NCI-H2081 treated with DMSO at 0.1 percent for 48 hours (cell line): ENCODE measurements around the gene MATN3.
A peak's percentile ranks its signal among the peaks of the same experiment; 100 is the strongest.

Source experiments
- DNase-seq: peaks from one replicate; lab custom pipeline; 2025; lab: John Stamatoyannopoulos, UW

MATN3 gene

DNA sequence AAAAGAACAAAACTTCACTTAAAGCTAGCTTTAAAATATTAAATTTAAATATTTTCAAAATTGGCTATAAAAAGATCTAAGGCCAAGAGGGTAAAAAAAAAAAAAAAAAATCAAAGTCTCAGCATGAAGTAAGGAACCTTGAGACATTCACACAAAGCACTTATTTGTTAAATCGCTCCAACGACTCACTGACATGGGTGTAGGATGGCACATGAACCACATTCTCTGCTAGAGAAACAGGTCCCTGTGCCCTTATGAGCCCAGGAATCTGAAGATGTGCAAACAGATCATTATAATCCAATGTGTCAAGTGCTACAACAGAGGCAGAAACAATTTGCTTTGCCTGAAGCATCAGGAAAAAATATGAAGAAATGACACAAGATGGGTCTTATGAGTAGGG is 25.2 kb upstream of the MATN3 start:
- no peak for DNase-seq

DNA sequence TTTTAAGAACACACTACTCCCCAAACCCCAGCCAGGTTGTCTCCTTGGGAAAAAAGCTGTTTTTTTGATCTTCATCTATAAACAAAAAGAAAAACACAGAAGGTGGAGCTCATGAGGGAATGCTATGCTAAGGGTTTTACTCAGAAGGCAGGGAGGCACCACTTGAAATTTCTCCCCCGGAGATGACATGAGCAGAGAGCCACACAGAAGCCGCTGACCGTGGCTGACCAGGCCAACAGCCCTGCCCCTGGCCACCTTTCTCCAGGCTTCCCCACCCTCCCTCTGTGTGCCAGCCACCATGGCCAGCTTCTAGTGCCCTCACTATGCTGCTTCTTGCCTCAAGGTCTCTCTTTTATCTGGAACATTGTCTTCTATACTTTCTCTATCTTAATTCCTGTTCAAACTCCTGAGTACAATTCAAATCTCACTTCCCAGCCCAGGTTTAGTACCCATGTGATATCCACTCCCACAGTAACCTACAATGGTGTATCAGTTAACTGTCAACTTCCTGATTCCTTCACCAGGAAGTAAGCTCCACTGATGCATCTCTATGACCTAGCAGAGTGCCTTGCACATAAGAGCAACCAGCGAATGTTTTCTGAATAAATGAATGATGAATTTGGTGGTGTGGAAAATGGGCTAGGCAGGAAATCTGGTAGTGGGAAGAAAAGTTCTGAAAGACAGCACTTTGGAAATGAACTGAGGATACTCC is 23.6 kb upstream of the MATN3 start:
- no peak for DNase-seq

DNA sequence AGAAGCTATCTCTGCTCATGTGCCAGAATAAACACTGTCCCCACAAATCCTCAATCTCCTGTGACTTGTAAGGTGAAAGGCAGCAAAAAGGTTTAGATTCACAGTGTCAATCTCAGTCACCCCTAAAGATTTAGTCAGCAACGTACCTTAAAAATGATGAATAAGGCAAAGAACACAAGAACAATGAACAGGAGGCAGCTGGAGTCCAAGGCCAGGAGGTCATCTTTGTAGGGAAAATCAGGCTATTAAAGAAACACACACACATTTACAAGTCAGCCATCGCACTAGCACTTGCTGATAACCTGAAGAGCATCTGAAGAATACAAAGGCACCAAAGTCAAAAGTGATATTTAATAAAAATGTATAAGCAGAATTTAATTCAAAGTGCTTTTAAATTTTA is 22.4 kb upstream of the MATN3 start:
- DNase-seq, result no peak

DNA sequence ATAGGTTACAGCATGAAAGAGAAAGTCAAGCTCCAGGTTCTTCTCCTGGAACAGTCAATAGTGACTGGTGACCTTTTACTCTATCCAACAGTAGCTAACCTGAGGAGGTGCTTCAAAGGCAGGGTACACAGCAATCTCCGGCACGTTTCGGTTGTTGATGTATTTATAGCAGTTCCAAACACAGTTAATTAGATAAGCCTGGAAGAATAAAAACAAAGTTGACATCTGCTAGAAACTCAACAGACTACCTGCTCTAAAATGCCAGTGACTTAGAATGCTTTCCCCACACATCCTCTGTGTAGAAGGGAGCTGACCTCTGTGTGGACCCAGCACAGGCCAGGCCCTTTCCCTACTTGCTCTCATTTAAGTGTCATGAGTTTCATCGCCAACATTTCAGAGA is 21.8 kb upstream of the MATN3 start:
- DNase-seq, result no peak

DNA sequence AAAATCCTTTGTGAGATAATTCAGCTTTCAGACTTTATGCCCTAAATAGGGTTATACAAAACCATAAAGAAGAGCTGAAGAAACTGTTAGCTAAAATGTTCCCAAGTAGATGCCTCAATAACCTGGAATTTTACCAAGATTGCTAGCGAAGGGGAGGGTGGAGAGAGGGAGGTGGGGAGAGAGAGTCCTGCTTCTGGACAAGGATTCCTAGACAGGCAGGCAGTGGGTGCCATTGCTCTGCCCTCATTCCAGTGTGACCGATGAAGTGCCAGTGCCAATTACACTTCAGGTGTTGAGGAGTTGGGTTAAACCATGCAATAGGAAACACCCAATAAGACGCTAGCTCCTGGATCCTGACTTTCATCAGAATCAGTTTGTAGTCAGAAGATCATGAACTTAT is 20.9 kb upstream of the MATN3 start:
- no peak for DNase-seq

DNA sequence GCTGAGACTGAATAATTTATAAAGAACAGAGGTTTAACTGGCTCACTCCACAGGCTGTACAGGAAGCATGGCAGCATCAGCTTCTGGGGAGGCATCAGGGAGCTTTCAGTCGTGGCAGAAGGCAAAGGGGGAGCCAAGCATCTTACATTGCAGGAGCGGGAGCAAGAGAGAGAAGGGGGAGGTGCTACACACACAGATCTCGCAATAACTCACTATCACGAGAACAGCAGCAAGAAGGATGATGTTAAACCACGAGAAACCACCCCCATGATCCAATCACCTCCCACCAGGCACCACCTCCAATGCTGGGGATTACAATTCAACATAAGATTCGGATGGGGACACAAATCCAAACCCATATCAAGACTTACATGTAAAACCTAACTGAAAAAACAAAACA is 17.8 kb upstream of the MATN3 start:
- no peak for DNase-seq

DNA sequence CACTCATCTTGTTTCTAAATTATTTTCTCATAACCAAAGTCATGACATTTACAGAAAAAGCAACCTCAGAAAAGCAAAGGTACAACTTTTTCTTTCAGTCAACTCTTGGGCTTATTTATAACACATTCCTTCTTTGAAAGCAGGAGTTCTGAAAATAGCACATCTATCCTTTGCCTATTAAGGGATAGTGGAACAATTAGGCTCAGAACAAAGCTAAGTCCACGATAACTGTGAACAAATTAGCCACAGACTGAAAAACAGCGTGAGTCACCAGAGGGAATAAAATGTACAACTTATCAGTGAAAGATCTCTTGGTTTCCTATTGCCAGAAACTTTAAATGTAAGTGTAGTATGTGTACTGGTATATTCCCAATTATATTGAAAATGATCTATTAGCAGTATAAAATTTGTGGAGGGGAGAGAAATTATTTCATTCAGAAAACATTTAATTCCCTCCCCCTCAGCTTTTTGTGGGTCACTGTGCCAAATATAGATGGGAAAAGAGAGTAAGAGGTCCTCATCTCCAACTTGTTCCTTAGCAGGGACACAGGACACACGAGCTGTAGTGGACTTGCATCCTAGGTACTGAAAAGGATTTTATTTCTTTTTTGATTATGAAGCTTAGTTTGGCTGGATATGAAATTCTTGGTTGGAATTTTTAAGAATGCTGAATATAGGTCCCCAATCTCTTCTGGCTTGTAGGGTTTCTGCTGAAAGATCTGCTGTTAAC is 15.4 kb upstream of the MATN3 start:
- no peak for DNase-seq

DNA sequence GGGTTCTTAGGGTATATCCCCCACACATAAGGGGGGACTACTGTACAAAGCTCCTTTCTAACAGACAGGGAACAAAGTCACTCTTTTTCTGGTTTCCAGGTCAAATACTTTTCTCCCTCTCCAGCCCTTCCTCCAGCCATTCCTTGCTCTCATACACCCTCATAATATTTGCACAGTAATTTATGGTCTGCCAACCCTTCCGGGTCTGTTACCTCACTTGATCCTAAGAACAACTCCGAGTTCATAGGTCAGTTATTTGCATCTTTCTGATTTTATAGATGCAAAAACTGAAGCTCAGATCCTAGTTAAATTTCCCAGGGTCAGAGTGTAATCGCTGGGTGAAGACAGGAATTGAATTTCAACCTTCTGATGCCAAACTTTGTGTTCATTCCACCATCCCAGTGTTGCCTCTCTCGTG is 14.8 kb upstream of the MATN3 start:
- no peak for DNase-seq

- DNase-seq, result no peak
Measured at GRCh38 chr2:20025065-20025786, 12.8 kb upstream of the MATN3 start.

DNA sequence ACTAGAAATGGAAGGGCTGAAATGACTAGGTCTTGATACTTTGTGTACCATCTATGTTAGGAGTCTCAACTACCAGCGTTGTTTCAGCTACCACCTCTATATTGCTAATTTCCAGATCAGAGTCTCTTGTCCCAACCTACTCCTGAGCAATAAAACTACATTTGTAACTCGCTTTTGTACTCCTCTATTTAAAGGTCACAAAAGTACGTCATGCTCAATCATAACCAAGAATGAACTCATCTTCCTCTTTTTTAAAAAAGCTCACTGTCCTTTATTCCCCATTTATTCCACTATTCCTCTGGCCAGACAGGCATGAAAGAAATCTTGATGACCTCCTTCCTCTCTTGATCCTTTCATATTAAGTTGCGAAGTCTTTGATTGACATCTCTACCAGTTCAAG is 11.2 kb upstream of the MATN3 start:
- DNase-seq, result no peak

GRCh38 chr2:20021405-20022009 is 9.0 kb upstream of the MATN3 start:
- no peak for DNase-seq

DNA sequence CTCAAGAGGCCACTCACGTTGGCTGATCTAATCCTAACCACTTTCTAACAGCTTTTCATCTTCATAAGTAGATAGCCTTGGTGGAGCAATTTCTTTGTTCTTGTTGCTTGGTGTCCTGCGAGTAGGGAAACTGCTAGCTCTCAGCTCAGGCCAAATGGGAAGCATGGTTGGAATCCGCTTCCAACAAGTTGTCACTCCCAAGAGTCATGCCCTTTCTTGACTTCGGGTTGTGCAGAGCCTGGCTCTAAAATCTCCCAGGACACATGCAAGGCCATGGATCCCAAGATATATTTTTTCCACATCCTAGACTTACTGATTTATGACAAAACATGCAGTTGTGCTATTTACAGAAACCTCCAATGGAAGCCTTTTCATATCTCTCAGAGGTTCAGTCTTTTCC is 7.3 kb upstream of the MATN3 start:
- DNase-seq, result no peak

GRCh38 chr2:20018601-20019152 is 6.2 kb upstream of the MATN3 start:
- DNase-seq, result no peak

DNA sequence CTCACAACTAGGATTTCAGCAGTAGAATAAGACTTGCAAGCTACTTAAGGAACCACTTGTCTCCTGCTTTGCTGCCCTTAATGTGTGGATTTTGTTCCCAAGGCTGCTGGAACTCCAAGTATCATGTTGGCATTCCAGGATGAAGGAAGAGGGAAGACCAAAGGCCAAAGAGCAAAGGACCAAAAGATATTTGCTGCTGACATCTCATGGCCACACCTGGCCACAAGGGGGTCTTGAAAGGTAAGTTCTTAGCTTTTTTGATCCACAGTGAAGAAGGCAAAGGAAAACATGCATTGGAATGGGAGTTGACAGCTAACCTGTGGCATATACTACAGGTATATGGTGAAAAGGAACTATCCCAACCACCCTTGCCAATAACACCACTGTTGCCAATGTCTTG is 3.9 kb upstream of the MATN3 start:
- DNase-seq, result no peak

- peak; percentile 23 for DNase-seq
Measured at GRCh38 chr2:20015482-20016083, 3.1 kb upstream of the MATN3 start.

DNA sequence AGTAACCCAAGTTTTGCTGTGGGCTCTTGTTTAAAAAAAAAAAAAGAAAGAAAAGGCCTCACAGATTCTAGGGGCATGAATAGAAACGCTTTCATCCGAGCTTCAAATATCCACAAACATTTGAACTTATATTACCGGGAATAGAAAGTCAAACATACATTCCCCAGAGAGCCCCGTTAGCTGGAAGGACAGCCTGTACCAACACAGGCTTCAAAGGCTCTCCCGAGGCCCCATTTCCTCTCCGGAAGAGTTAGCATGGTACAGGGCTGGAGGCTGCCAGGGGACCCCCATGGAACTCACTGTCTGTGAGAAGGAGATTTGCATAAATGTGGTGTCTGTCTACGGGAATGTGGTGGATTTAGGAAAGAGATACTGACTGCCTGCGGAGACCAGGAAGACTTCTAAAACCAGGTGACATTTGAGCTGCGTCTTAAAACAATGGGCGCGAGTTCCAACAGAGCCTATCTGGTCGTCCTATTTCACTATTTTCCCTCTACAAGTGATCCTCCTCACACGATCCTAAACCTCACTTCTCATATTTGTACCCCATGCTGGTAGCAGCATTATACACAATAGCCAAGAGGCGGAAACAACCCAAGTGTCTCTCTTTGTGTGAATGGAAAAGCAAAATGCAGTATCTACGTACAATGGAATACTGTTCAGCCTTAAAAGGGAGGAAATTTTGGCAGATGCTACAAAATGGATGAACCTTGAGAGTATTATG is 820 bp upstream of the MATN3 start:
- DNase-seq, result no peak

GRCh38 chr2:20012032-20012281 is 511 bp downstream of the MATN3 start:
- DNase-seq, result no peak

GRCh38 chr2:20011276-20012031 is 1.0 kb downstream of the MATN3 start:
- no peak for DNase-seq

GRCh38 chr2:20008703-20009102 is 3.8 kb downstream of the MATN3 start:
- DNase-seq, result no peak

GRCh38 chr2:20005891-20006470 is 6.5 kb downstream of the MATN3 start:
- no peak for DNase-seq
